ENCODE measurements around the gene RAB3A.

The RAB3A gene

DNA sequence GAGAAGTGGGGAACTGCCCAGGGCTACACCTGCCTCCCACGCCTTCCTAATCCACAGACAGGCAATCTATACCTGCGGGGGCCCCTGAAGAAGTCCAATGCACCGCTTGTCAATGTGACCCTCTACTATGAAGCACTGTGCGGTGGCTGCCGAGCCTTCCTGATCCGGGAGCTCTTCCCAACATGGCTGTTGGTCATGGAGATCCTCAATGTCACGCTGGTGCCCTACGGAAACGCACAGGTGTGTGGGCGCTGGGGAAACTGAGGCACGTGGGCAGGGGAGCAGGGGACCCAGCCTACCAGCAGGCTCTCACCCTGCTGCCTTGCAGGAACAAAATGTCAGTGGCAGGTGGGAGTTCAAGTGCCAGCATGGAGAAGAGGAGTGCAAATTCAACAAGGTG, 28.9 kb downstream of the RAB3A start:
- H3K36me3 ChIP-seq, result no peaks in the 10 kb centered on the region; the same call in 1 of the 2 replicates

DNA sequence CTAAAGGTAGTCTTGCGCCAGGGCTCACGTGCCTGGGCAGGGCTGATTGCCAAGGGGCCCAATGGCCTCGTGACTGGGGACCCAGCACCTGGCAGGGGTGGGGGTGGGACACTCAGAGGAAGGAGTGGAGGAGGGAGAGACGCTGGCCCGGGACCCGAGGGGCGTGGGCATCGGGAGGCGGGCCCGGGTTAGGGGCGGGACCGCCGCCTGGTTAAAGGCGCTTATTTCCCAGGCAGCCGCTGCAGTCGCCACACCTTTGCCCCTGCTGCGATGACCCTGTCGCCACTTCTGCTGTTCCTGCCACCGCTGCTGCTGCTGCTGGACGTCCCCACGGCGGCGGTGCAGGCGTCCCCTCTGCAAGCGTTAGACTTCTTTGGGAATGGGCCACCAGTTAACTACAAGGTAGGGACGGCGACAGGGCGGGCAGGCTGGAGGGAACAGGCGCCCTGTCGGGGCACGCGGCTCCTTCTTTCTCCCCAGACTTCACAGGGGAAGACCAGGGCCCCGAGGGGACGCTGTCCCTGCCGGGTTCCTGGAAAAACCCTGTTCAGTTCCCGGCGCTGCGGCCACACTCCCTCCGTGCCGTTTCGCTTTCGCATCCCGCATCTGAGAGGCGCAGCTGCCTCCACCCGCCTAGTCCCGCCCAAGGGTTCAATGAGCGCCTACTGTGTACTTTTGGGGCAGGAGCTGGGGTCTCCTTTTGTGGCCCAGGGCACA, 30.1 kb downstream of the RAB3A start, which contains the start of gene IFI30:
Gene IFI30, plus strand, starts transcription at position 242 of the 717 bp plus-strand sequence. Its CDS starts 29 bp downstream, at position 271.
- H3K4me3 ChIP-seq (ENCODE audit: low read depth, low read length), result peak within 1 kb of the TSS; percentile 64
- peaks cover 6% of the 10 kb centered on the region for H3K36me3 ChIP-seq
- TF ChIP-seq, protein P1, sequence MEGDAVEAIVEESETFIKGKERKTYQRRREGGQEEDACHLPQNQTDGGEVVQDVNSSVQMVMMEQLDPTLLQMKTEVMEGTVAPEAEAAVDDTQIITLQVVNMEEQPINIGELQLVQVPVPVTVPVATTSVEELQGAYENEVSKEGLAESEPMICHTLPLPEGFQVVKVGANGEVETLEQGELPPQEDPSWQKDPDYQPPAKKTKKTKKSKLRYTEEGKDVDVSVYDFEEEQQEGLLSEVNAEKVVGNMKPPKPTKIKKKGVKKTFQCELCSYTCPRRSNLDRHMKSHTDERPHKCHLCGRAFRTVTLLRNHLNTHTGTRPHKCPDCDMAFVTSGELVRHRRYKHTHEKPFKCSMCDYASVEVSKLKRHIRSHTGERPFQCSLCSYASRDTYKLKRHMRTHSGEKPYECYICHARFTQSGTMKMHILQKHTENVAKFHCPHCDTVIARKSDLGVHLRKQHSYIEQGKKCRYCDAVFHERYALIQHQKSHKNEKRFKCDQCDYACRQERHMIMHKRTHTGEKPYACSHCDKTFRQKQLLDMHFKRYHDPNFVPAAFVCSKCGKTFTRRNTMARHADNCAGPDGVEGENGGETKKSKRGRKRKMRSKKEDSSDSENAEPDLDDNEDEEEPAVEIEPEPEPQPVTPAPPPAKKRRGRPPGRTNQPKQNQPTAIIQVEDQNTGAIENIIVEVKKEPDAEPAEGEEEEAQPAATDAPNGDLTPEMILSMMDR (IDR thresholded peaks at IDR 0.05; ENCODE audit: low read depth, low read length), result no peak
- peaks cover 15% of the 10 kb centered on the region for H3K27me3 ChIP-seq
- H3K4me1 ChIP-seq, result peaks cover 4% of the 10 kb centered on the region
- no peaks in the 10 kb centered on the region for H3K9me3 ChIP-seq
- DNase-seq, result peak; percentile 58

More for the DNA sequence above, 28.9 kb downstream of the RAB3A start:
- H3K27me3 ChIP-seq, result peaks cover 17% of the 10 kb centered on the region
- H3K9me3 ChIP-seq, result no peaks in the 10 kb centered on the region
- TF ChIP-seq, protein P1 (IDR thresholded peaks at IDR 0.05; ENCODE audit: low read depth, low read length), result no peak
- H3K4me1 ChIP-seq, result peaks cover 4% of the 10 kb centered on the region
- DNase-seq, result no peak
- no peak overlapping the region for H3K4me3 ChIP-seq (ENCODE audit: low read depth, low read length)

DNA sequence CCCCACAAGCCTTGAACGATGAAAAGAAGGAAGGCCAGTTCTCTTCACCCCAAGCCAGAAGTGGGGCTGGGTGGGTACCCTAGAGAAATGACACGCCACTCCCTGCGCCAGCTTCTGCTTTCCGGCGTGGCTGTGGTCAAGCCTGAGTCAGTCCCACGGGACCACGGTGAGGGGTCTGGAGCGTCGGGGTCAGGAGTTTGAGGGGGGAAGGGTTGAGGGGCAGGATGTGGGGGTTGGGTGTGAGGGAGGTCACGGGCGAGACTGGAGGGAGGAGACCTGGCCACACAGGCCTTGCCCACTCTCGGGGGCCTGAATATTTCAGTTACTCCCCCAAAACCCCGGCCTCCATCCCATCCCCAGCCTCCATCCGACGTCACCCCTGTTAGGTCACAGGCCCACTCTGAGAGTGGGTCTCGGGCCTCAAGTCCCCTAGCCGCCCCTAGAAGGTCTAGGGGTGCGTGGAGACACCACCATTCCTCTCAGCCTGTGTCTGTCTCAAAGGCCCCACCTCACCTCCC, 30.7 kb downstream of the RAB3A start:
- Histone ChIP-seq H3K4me3 (ENCODE audit: low read depth, low read length) (peak overlapping the region; percentile 64), H3K4me1 (peaks cover 4% of the 10 kb centered on the region), H3K9me3 (no peaks in the 10 kb centered on the region), H3K27me3 (peaks cover 15% of the 10 kb centered on the region), H3K36me3 (peaks cover 10% of the 10 kb centered on the region)
- DNase-seq, result no peak
- TF ChIP-seq, protein P1 (IDR thresholded peaks at IDR 0.05; ENCODE audit: low read depth, low read length), result no peak

DNA sequence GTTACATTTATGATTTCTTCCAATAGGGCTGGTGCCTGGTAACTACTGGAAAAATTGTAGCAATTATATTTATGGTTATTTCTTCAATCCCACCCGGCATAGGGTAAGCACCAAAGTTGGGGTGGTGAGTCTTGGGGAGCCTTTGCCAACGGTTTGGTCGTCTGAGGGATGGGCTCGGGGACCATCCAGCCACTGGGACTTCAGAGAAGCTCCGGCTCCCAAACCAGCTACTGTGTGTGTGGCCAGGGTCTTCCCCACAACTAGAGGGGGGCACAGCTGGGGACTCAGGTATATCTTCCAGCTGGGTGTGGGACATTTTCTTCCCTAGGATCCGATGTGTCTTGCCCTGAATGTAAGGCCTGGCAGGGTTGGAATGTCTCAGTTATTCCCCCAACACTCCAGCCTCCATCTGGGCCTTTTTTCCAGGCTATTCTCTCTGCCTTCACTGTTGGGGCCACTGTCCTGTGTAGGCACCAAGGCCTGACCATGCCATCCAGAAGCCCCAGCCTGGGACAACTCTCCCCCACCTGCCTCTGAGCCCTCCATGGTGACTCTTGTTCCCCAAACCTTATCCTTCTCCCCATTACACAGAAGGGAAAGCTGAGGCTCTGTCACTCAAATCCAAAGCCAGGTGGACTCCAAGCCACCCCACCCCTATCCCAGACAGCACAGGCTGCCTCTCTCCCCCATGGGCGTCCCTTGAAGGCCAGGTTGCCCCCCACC, 31.4 kb downstream of the RAB3A start:
- TF ChIP-seq, protein P1 (IDR thresholded peaks at IDR 0.05; ENCODE audit: low read depth, low read length), result no peak
- Histone ChIP-seq H3K4me1 (peaks cover 4% of the 10 kb centered on the region), H3K27me3 (peaks cover 15% of the 10 kb centered on the region), H3K36me3 (peaks cover 15% of the 10 kb centered on the region), H3K4me3 (ENCODE audit: low read depth, low read length) (no peak overlapping the region), H3K9me3 (no peaks in the 10 kb centered on the region)
- DNase-seq, result no peak

DNA sequence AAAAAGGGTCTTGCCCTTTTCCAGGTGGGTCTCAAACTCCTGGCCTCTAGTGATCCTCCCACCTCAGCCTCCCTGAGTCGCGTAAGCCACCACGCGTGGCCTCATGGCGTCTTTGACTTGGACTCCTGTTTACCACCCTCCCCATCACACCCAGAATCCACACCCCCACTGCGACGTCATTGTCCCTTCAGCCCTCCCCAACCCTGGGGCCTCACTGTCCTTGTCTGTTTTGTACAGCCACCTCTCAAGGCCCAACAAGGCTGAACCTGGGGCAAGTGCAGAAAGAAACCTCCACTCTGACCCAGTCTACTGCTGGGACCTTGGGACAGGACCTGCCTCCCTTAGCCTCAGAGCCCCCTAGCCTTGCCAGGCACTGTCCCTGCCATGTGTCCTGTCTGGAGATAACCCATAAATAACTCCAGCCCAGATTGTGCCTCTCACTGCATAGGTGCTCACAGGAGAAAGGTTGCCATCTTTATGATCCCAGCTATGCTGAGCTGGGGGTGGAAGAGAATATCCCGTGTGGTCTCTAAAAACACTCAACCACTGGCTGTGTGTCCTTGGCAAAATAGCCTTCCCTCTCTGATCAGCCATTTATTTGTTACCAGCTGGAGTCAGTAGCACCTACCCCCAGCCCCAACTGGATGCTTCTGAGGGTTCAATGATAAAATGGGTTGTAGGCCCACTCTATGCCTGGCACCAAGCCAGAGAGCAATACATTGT, 32.1 kb downstream of the RAB3A start:
- peaks cover 19% of the 10 kb centered on the region for H3K36me3 ChIP-seq
- no peaks in the 10 kb centered on the region for H3K9me3 ChIP-seq
- peaks cover 4% of the 10 kb centered on the region for H3K4me1 ChIP-seq
- DNase-seq, result no peak
- H3K27me3 ChIP-seq, result peaks cover 15% of the 10 kb centered on the region
- no peak overlapping the region for H3K4me3 ChIP-seq (ENCODE audit: low read depth, low read length)
- TF ChIP-seq, protein P1 (IDR thresholded peaks at IDR 0.05; ENCODE audit: low read depth, low read length), result no peak
